Glomerular visceral epithelial cell (primary cell): ENCODE data around the gene CEP19.
"Not testable (repeated sequence)": the region's sequence is repeated elsewhere in the genome, so short reads cannot be mapped to it uniquely, and the experiment has no call there.

Experiments used
- DNase-seq: peaks from one replicate; pipeline ENCODE4 v3.0.0-alpha.2; 2016; ENCODE audit errors: extremely low spot score

Gene CEP19

GRCh38 chr3:196711838-196712513 lies at the start of gene CEP19, which contains the start of gene PIGX:
CEP19 (minus strand) TSS chr3:196712250; CDS start chr3:196708657, 3,593 bp downstream.
PIGX (plus strand) TSS chr3:196712377.
- peak; percentile 89 for DNase-seq

- DNase-seq: peak; percentile 66
Observed at GRCh38 chr3:196757876-196758739, 46.1 kb upstream of the CEP19 start.

- no peak for DNase-seq
Observed at GRCh38 chr3:196756732-196757131, 44.7 kb upstream of the CEP19 start.

- no peak for DNase-seq
Observed at GRCh38 chr3:196754091-196754981, 42.3 kb upstream of the CEP19 start.

- DNase-seq: no peak
Observed at GRCh38 chr3:196753201-196753600, 41.2 kb upstream of the CEP19 start.

- no peak for DNase-seq
Observed at GRCh38 chr3:196749125-196749524, 37.1 kb upstream of the CEP19 start.

- DNase-seq: not testable (repeated sequence)
Observed at GRCh38 chr3:196743569-196743968, 31.5 kb upstream of the CEP19 start.

GRCh38 chr3:196741249-196741889 lies 29.3 kb upstream of the CEP19 start:
- no peak for DNase-seq

- peak; percentile 53 for DNase-seq
Observed at GRCh38 chr3:196740481-196741248, 28.6 kb upstream of the CEP19 start.

- DNase-seq: peak; percentile 90
Observed at GRCh38 chr3:196739671-196740480, 27.8 kb upstream of the CEP19 start, which contains the start of gene PAK2. PAK2 (plus strand) TSS chr3:196739857; CDS start chr3:196782647, 42,790 bp downstream.

GRCh38 chr3:196737655-196738054 lies 25.6 kb upstream of the CEP19 start:
- DNase-seq: no peak

- DNase-seq: no peak
Observed at GRCh38 chr3:196736670-196737374, 24.8 kb upstream of the CEP19 start.

GRCh38 chr3:196735751-196736150 lies 23.7 kb upstream of the CEP19 start:
- no peak for DNase-seq

- DNase-seq: peak; percentile 38
Observed at GRCh38 chr3:196726788-196727675, 15.0 kb upstream of the CEP19 start.

- no peak for DNase-seq
Observed at GRCh38 chr3:196721097-196721496, 9.0 kb upstream of the CEP19 start.

GRCh38 chr3:196717162-196717561 lies 5.1 kb upstream of the CEP19 start:
- DNase-seq: not testable (repeated sequence)

- no peak for DNase-seq
Observed at GRCh38 chr3:196712514-196713413, 714 bp upstream of the CEP19 start.
